ENCODE results near the gene UBL7. TPM values are rescaled to one million over a fixed set of nuclear protein-coding genes. Genes with fewer than 3 reads are reported as not detected.

The UBL7 gene
- total RNA-seq, 1 donor from 2014 or later = 39.8 TPM

- intact Hi-C loops (cut with DNase I) = no loop called here
- Histone ChIP-seq H3K27me3 (no peaks in the 10 kb centered on the region), H3K4me1 (no peaks in the 10 kb centered on the region)
These were observed 60.6 kb downstream of the UBL7 start for GRCh38 chr15:74400313-74400860.

DNA sequence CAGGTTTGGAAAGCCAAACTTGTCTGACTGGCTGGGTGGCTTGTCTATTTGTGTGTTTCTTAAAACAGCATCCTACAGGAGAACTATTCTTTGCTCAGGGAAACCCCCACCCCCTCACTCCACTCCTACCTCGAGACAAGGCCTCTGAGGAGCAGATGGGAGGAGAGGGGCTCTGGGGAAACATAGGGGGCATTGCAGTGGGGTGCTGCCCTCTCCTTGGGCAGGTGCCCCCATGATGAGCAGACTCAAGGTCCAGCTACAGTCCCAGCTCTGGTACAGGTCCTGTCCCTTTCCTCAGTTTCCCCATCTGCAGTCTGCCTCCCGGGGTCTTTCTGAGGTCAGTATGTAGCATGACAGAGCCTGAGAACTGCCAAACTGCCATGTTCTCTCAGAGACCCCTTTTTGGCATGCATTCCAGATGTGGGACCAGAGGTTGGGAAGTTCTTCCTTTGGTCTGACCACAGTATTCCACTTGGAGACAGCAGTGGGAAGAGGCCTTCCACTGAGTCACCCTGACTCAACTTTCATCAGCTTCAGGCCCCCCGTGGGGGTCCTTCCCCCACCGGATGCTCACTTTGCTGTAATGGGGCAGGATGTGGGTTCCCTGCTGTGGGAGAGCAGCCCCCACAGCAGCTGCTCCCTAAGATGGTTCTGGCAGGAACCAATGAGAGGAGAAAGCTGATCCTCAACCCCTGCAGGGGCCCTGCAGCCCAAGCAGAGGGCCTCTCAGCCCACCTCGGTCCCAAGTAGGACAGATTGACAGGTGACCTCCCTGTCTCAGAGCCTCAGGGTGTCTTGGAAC is 61.2 kb downstream of the UBL7 start:
- intact Hi-C loops (cut with DNase I) = no loop called here
- no peak for DNase-seq (ENCODE audit: extremely low spot score in 2 of 2)
- Histone ChIP-seq H3K4me3 (no peak overlapping the region), H3K27ac (no peak overlapping the region), H3K36me3 (no peaks in the 10 kb centered on the region), H3K9me3 (no peaks in the 10 kb centered on the region), H3K4me1 (no peaks in the 10 kb centered on the region), H3K27me3 (no peaks in the 10 kb centered on the region)
- no peak for TF ChIP-seq POLR2AphosphoS5 (IDR thresholded peaks at IDR 0.05; ENCODE audit: insufficient read depth in 1 of 2, low read depth in 1 of 2)
- no peak for TF ChIP-seq POLR2A (IDR thresholded peaks at IDR 0.05)

More at GRCh38 chr15:74400313-74400860, 60.6 kb downstream of the UBL7 start:
- TF ChIP-seq POLR2A (IDR thresholded peaks at IDR 0.05) = no peak
- TF ChIP-seq POLR2AphosphoS5 (IDR thresholded peaks at IDR 0.05; ENCODE audit: insufficient read depth in 1 of 2, low read depth in 1 of 2) = no peak
- TF ChIP-seq CTCF (IDR thresholded peaks at IDR 0.05) = no peak
- H3K4me3 ChIP-seq = no peak overlapping the region
- no peak for DNase-seq (ENCODE audit: extremely low spot score in 2 of 2)
- H3K27ac ChIP-seq = no peak overlapping the region
- H3K9me3 ChIP-seq = no peaks in the 10 kb centered on the region
- H3K36me3 ChIP-seq = no peaks in the 10 kb centered on the region

GRCh38 chr15:74399100-74399499 is 61.9 kb downstream of the UBL7 start:
- no peak overlapping the region for H3K27ac ChIP-seq
- TF ChIP-seq POLR2A (IDR thresholded peaks at IDR 0.05) (no peak), CTCF (IDR thresholded peaks at IDR 0.05) (no peak), POLR2AphosphoS5 (IDR thresholded peaks at IDR 0.05; ENCODE audit: insufficient read depth in 1 of 2, low read depth in 1 of 2) (no peak)
- H3K4me1 ChIP-seq = no peaks in the 10 kb centered on the region
- intact Hi-C loops (cut with DNase I) = no loop called here
- no peaks in the 10 kb centered on the region for H3K27me3 ChIP-seq
- DNase-seq (ENCODE audit: extremely low spot score in 2 of 2) = no peak
- no peaks in the 10 kb centered on the region for H3K36me3 ChIP-seq
- H3K4me3 ChIP-seq = no peak overlapping the region
- H3K9me3 ChIP-seq = no peaks in the 10 kb centered on the region

DNA sequence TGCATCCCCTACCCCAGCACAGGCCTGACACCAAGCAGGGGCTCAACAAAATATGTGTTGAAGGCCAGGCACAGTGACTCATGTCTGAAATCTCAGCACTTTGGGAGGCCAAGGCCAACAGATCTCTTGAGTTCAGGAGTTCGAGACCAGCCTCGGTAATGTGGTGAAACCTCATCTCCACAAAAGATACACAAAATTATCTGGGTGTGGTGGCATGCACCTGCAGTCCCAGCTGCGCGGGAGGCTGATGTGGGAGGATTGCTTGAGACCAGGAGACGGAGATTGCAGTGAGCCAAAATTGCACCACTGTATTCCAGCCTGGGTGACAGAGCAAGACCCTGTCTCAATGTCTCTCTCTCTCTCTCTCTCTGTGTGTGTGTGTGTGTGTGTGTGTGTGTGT is 62.8 kb downstream of the UBL7 start:
- Histone ChIP-seq H3K27ac (no peak overlapping the region), H3K36me3 (no peaks in the 10 kb centered on the region), H3K9me3 (no peaks in the 10 kb centered on the region), H3K4me3 (no peak overlapping the region), H3K4me1 (no peaks in the 10 kb centered on the region), H3K27me3 (no peaks in the 10 kb centered on the region)
- DNase-seq (ENCODE audit: extremely low spot score in 2 of 2) = no peak
- intact Hi-C loops (cut with DNase I) = no loop called here
- no peak for TF ChIP-seq POLR2AphosphoS5 (IDR thresholded peaks at IDR 0.05; ENCODE audit: insufficient read depth in 1 of 2, low read depth in 1 of 2)
- no peak for TF ChIP-seq CTCF (IDR thresholded peaks at IDR 0.05)
- no peak for TF ChIP-seq POLR2A (IDR thresholded peaks at IDR 0.05)

- no peak overlapping the region for H3K27ac ChIP-seq
These were observed 63.5 kb downstream of the UBL7 start for GRCh38 chr15:74397239-74398068.

More at GRCh38 chr15:74397239-74398068, 63.5 kb downstream of the UBL7 start:
- Histone ChIP-seq H3K9me3 (no peaks in the 10 kb centered on the region), H3K36me3 (no peaks in the 10 kb centered on the region), H3K27me3 (no peaks in the 10 kb centered on the region), H3K4me3 (no peak overlapping the region), H3K4me1 (no peaks in the 10 kb centered on the region)
- intact Hi-C loops (cut with DNase I) = no loop called here
- TF ChIP-seq CTCF (IDR thresholded peaks at IDR 0.05) = no peak
- no peak for TF ChIP-seq POLR2A (IDR thresholded peaks at IDR 0.05)
- no peak for TF ChIP-seq POLR2AphosphoS5 (IDR thresholded peaks at IDR 0.05; ENCODE audit: insufficient read depth in 1 of 2, low read depth in 1 of 2)
- DNase-seq (ENCODE audit: extremely low spot score in 2 of 2) = no peak
